NCI-H2227 (cell line): Measurements from ENCODE around the gene ANKRD30B.
"Not testable (repeated sequence)": the region's sequence is repeated elsewhere in the genome, so short reads cannot be mapped to it uniquely, and the experiment has no call there.

Experiments used
- DNase-seq: peaks from one replicate; lab custom pipeline; 2025; ENCODE audit not compliant: unreplicated experiment; lab: John Stamatoyannopoulos, UW

Gene ANKRD30B

GRCh38 chr18:14855634-14856033 is 107.7 kb downstream of the ANKRD30B start:
- DNase-seq = not testable (repeated sequence)

GRCh38 chr18:14856256-14856655 is 108.3 kb downstream of the ANKRD30B start:
- not testable (repeated sequence) for DNase-seq

- DNase-seq = not testable (repeated sequence)
Observed at GRCh38 chr18:14858514-14858913, 110.5 kb downstream of the ANKRD30B start.

GRCh38 chr18:14859995-14860394 is 112.0 kb downstream of the ANKRD30B start:
- not testable (repeated sequence) for DNase-seq

- DNase-seq = not testable (repeated sequence)
Observed at GRCh38 chr18:14866426-14866825, 118.5 kb downstream of the ANKRD30B start.

- not testable (repeated sequence) for DNase-seq
Observed at GRCh38 chr18:14867988-14868387, 120.0 kb downstream of the ANKRD30B start.

- DNase-seq = not testable (repeated sequence)
Observed at GRCh38 chr18:14868825-14869224, 120.9 kb downstream of the ANKRD30B start.

GRCh38 chr18:14878826-14879225 is 130.9 kb downstream of the ANKRD30B start:
- DNase-seq = not testable (repeated sequence)

GRCh38 chr18:14900435-14900834 is 152.5 kb downstream of the ANKRD30B start:
- DNase-seq = no peak
